Measurements from ENCODE around the gene CNPY3.
A peak's percentile ranks its signal among the peaks of the same experiment; 100 is the strongest.

CNPY3 gene

DNA sequence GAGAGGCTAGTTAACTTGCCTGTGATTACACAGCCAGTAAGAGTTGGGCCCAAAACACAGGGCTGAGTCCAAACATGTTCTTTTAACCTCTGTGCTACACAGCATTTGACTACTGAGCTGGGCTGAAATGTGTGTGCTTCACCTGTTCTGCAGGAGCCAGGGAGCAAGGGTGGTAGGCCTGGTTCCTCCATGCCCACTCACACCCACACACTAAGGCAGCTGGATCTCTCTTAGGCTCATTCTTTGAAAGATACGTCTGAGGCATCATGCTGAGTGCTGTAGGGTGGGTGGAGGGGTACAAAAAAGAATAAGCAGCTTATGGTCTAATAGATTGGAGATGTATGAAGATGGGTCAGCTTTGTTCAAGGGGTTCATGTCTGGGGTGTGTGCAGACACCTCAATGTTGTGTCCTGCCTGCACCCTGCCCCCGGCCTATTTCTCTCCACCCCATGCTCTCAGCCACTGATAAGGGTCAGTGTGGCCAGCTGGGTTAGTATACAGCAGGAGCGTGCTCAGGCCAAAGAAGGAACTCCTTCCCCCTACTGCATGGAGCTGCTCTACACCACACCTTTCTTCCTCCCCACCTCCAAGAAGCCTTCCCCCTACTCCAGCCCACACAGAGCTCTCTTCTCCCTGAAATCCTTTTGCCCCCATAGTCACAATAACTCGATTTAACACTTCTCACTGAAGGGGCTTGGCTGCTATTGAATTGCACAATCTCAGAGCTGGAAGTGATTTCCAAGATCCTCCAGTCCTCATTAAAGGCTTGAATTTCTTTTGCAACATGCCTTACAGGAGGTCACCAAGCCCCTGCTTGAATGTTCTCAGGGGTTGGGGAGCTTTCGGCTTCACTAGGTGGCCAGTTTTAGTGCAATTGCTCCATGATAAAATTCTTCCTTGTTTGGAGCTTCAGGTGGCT, 58.5 kb downstream of the CNPY3 start:
- no peak overlapping the region for H3K18ac ChIP-seq (ENCODE audit: low read depth in 1 of 2, low read length in 2 of 2)
- no peaks in the 10 kb centered on the region for H3K27me3 ChIP-seq (ENCODE audit: control insufficient read depth in 1 of 2, insufficient read depth in 1 of 2, low read length in 2 of 2)
- H3K79me1 ChIP-seq (replicated peaks; ENCODE audit: low read length, poor library complexity, severe bottlenecking), result peaks cover 49% of the 10 kb centered on the region
- no peak overlapping the region for H2AK5ac ChIP-seq (ENCODE audit: low read length, severe bottlenecking)
- H3K4me3 ChIP-seq (ENCODE audit: insufficient read depth in 1 of 2, low read depth in 1 of 2, low read length in 2 of 2), result no peak overlapping the region
- H2BK5ac ChIP-seq (ENCODE audit: low read depth, low read length, poor library complexity, severe bottlenecking), result no peak overlapping the region
- no peak overlapping the region for H4K91ac ChIP-seq (ENCODE audit: low read length)
- no peak overlapping the region for H3K4ac ChIP-seq (ENCODE audit: low read depth in 1 of 2, low read length in 2 of 2)
- WGBS, result 95% methylated on average over 5 of the region's 5 CpGs
- peak overlapping the region; percentile 44 for H3K9ac ChIP-seq (ENCODE audit: low read length)
- no peak overlapping the region for H2AFZ ChIP-seq (ENCODE audit: low read depth, low read length)
- H3K14ac ChIP-seq (ENCODE audit: low read length in 2 of 2), result no peak overlapping the region
- H2BK12ac ChIP-seq (ENCODE audit: low read length in 2 of 2), result no peak overlapping the region
- peaks cover 15% of the 10 kb centered on the region for H3K4me1 ChIP-seq (ENCODE audit: control insufficient read depth, insufficient read depth, low read depth, low read length)
- peaks cover 26 to 30% of the 10 kb centered on the region in 2 experiments for H3K36me3 ChIP-seq (ENCODE audit: control insufficient read depth in 1 of 2, insufficient read depth in 2 of 2, low read depth in 1 of 2, low read length in 2 of 2)
- H4K8ac ChIP-seq (ENCODE audit: low read length), result no peak overlapping the region
- no peaks in the 10 kb centered on the region for H3K9me3 ChIP-seq (ENCODE audit: control insufficient read depth, low read length)
- DNase-seq, result no peak
- H2BK15ac ChIP-seq (ENCODE audit: low read depth, poor library complexity, severe bottlenecking), result no peak overlapping the region
- no peak overlapping the region for H3K4me2 ChIP-seq (ENCODE audit: low read length, poor library complexity, severe bottlenecking)
- H3K23ac ChIP-seq (ENCODE audit: low read length in 2 of 2), result peak overlapping the region in 1 of 2 experiments; percentile 79
- no peak overlapping the region for H3K27ac ChIP-seq (ENCODE audit: low read length, poor library complexity, severe bottlenecking)
- no peak overlapping the region for H2BK120ac ChIP-seq (ENCODE audit: low read depth, low read length)

DNA sequence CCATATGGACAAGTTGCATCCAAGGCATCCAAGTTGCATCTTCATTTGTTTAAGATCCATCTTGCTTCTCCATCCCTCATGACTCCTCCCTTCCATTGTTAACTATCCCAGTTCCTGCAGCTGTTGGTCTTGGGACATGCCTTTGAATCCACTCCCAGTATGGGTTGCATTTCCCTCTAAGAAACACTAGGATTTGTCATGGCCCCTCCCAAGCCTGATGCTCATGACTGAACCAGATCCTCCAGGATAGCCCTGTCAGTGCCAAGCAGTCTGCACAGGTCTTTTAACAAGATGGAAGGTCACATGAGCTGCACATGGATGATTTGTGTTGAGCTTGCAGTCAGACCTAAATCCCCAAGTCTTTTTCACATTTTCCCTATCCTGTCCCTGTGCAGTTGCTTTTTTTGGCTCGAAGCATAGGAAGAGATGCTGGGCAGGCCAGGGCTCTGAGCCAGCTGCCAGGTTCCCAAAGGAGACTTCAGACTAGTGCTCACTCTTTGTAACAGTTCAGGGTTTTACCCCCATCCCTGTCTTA, 59.3 kb downstream of the CNPY3 start:
- no peak overlapping the region for H3K4ac ChIP-seq (ENCODE audit: low read depth in 1 of 2, low read length in 2 of 2)
- H3K27ac ChIP-seq (ENCODE audit: low read length, poor library complexity, severe bottlenecking), result no peak overlapping the region
- WGBS, result 100% methylated on average over 1 of the region's 1 CpG
- H4K8ac ChIP-seq (ENCODE audit: low read length), result no peak overlapping the region
- no peak overlapping the region for H2BK12ac ChIP-seq (ENCODE audit: low read length in 2 of 2)
- H3K9ac ChIP-seq (ENCODE audit: low read length), result peak overlapping the region; percentile 5
- H3K27me3 ChIP-seq (ENCODE audit: control insufficient read depth in 1 of 2, insufficient read depth in 1 of 2, low read length in 2 of 2), result no peaks in the 10 kb centered on the region
- H3K79me1 ChIP-seq (replicated peaks; ENCODE audit: low read length, poor library complexity, severe bottlenecking), result peaks cover 50% of the 10 kb centered on the region
- no peak overlapping the region for H3K23ac ChIP-seq (ENCODE audit: low read length in 2 of 2)
- no peak overlapping the region for H2AK5ac ChIP-seq (ENCODE audit: low read length, severe bottlenecking)
- peaks cover 26 to 33% of the 10 kb centered on the region in 2 experiments for H3K36me3 ChIP-seq (ENCODE audit: control insufficient read depth in 1 of 2, insufficient read depth in 2 of 2, low read depth in 1 of 2, low read length in 2 of 2)
- no peaks in the 10 kb centered on the region for H3K9me3 ChIP-seq (ENCODE audit: control insufficient read depth, low read length)
- H3K4me1 ChIP-seq (ENCODE audit: control insufficient read depth, insufficient read depth, low read depth, low read length), result peaks cover 15% of the 10 kb centered on the region
- H3K14ac ChIP-seq (ENCODE audit: low read length in 2 of 2), result no peak overlapping the region
- no peak overlapping the region for H2BK15ac ChIP-seq (ENCODE audit: low read depth, poor library complexity, severe bottlenecking)
- no peak overlapping the region for H3K4me3 ChIP-seq (ENCODE audit: insufficient read depth in 1 of 2, low read depth in 1 of 2, low read length in 2 of 2)
- H4K91ac ChIP-seq (ENCODE audit: low read length), result no peak overlapping the region
- no peak overlapping the region for H3K18ac ChIP-seq (ENCODE audit: low read depth in 1 of 2, low read length in 2 of 2)
- no peak overlapping the region for H2BK120ac ChIP-seq (ENCODE audit: low read depth, low read length)
- H2AFZ ChIP-seq (ENCODE audit: low read depth, low read length), result no peak overlapping the region
- H2BK5ac ChIP-seq (ENCODE audit: low read depth, low read length, poor library complexity, severe bottlenecking), result no peak overlapping the region
- H3K4me2 ChIP-seq (ENCODE audit: low read length, poor library complexity, severe bottlenecking), result no peak overlapping the region
- no peak for DNase-seq
